ENCODE data around the gene TNNC2. TPM values are rescaled to one million over a fixed set of nuclear protein-coding genes. Genes with fewer than 3 reads are reported as not detected.

TNNC2 gene
- total RNA-seq, 1 donor from 2014 or later = not detected

DNA sequence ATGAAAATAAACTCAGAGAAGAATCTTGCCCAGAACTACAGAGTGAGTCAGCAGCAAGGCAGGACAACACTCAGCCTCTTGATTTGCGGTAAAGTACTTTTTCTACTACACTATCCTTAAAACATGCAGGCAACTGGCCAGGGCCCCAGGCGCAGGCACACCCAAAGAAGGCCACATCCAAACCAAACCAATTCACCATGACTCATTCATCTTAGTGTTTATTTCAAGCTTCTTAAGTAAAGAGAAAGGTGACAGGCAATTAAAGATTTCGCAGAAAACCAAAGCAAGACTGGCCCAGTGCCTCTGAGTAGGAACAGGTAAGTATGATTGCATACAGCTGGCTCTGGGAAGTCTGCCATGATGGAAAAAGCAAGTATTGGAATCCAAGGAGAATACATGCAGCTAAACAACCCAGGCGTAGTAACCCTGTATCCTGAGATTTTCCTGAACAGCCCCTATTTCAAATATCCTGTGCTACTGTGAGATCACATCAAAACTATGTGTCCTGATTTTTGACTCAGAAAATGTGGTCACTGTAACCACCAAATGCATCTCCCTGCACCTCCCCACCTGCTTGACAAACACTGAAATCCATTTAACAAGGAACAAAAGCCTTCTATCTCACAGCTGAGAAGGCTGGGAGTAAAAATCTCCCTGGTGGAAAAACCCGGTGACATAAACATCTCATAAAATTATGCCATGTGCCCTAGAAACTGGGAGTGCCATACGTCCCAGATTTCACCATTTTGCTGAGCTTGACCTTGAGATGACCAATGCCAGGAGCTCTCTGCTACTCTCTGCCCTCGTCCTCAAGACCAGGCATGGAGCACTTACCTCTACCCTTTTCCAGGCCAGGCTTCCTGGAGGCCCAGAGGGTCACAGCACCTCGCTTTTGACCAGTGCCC is 47.8 kb downstream of the TNNC2 start:
- Mint-ChIP-seq H3K4me3 (ENCODE audit: unreplicated experiment) (no peak overlapping the region), H3K4me1 (ENCODE audit: unreplicated experiment) (peaks cover 2% of the 10 kb centered on the region), H3K36me3 (ENCODE audit: low read depth, unreplicated experiment) (no peaks in the 10 kb centered on the region), H3K27ac (ENCODE audit: unreplicated experiment) (no peak overlapping the region), H3K27me3 (ENCODE audit: unreplicated experiment) (peaks cover 10% of the 10 kb centered on the region), H3K9me3 (ENCODE audit: unreplicated experiment) (no peaks in the 10 kb centered on the region)
- no peak for DNase-seq (ENCODE audit: low spot score)
- TF ChIP-seq, protein P1, sequence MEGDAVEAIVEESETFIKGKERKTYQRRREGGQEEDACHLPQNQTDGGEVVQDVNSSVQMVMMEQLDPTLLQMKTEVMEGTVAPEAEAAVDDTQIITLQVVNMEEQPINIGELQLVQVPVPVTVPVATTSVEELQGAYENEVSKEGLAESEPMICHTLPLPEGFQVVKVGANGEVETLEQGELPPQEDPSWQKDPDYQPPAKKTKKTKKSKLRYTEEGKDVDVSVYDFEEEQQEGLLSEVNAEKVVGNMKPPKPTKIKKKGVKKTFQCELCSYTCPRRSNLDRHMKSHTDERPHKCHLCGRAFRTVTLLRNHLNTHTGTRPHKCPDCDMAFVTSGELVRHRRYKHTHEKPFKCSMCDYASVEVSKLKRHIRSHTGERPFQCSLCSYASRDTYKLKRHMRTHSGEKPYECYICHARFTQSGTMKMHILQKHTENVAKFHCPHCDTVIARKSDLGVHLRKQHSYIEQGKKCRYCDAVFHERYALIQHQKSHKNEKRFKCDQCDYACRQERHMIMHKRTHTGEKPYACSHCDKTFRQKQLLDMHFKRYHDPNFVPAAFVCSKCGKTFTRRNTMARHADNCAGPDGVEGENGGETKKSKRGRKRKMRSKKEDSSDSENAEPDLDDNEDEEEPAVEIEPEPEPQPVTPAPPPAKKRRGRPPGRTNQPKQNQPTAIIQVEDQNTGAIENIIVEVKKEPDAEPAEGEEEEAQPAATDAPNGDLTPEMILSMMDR (IDR thresholded peaks at IDR 0.05; ENCODE audit: unreplicated experiment) = no peak

DNA sequence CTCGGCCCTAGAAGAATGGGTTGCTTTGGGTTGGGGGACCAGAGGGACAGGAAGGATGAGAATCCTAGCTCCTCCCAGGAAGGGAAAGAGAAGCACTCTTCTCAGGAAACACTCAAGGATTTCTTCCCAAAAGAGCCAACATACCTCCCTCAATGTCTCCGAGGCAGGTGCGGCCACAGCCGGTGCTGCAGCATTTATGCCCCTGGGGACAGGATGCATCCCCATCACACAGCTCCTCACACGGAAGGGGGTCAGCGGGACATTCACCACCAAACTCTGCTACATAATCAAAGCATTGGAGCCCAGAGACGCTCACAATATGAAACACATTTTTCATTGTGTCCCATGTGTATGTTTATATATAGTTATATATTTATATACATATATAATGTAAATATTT is 50.2 kb downstream of the TNNC2 start:
- H3K4me1 Mint-ChIP-seq (ENCODE audit: unreplicated experiment) = peaks cover 2% of the 10 kb centered on the region
- peaks cover 4% of the 10 kb centered on the region for H3K27me3 Mint-ChIP-seq (ENCODE audit: unreplicated experiment)
- H3K4me3 Mint-ChIP-seq (ENCODE audit: unreplicated experiment) = no peak overlapping the region
- no peak for DNase-seq (ENCODE audit: low spot score)
- TF ChIP-seq, protein P1 (IDR thresholded peaks at IDR 0.05; ENCODE audit: unreplicated experiment) = no peak
- H3K27ac Mint-ChIP-seq (ENCODE audit: unreplicated experiment) = no peak overlapping the region
- H3K9me3 Mint-ChIP-seq (ENCODE audit: unreplicated experiment) = no peaks in the 10 kb centered on the region
- H3K36me3 Mint-ChIP-seq (ENCODE audit: low read depth, unreplicated experiment) = no peaks in the 10 kb centered on the region

DNA sequence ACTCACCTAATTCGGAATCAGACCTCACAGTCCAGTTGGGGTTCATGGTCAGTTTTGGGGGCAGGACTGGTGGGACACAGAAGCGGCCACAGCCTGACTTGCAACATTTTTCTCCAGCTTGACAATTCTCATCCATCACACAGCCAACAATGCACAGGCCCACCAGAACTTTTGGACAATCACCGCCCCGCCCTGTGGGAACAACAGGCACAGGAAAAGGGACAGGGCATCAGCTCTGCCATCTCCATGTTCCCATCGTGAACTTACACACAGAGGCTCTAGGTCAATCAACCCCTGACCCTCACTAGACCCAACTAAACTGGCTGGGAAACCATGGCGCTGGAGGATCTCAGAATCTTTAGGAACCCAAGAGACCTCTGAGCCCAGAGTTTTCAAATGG is 51.7 kb downstream of the TNNC2 start:
- peaks cover 2% of the 10 kb centered on the region for H3K4me1 Mint-ChIP-seq (ENCODE audit: unreplicated experiment)
- TF ChIP-seq, protein P1 (IDR thresholded peaks at IDR 0.05; ENCODE audit: unreplicated experiment) = no peak
- H3K27ac Mint-ChIP-seq (ENCODE audit: unreplicated experiment) = no peak overlapping the region

DNA sequence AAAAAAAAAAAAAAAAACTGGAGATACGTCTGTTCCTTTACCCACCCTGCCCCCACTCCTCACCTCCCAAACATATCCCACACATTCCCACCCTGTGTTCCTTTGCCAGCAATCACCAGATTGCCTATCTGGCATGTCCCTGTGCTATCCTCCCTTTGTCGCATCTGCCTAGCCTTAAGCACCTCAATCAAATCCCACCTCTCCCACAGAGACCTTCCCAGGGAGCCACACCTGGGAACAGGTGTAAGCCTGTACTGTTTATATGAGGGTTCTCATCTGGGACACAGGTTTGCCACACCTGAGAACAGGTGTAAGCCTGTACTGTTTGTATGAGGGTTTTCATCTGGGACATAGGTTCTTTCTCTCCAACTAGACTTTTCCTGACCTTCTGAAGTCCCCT is 52.2 kb downstream of the TNNC2 start:
- TF ChIP-seq, protein P1 (IDR thresholded peaks at IDR 0.05; ENCODE audit: unreplicated experiment) = no peak
- peaks cover 2% of the 10 kb centered on the region for H3K27me3 Mint-ChIP-seq (ENCODE audit: unreplicated experiment)
- no peak overlapping the region for H3K27ac Mint-ChIP-seq (ENCODE audit: unreplicated experiment)
- no peak for DNase-seq (ENCODE audit: low spot score)
- H3K9me3 Mint-ChIP-seq (ENCODE audit: unreplicated experiment) = no peaks in the 10 kb centered on the region
- no peak overlapping the region for H3K4me3 Mint-ChIP-seq (ENCODE audit: unreplicated experiment)
- peaks cover 2% of the 10 kb centered on the region for H3K4me1 Mint-ChIP-seq (ENCODE audit: unreplicated experiment)
- no peaks in the 10 kb centered on the region for H3K36me3 Mint-ChIP-seq (ENCODE audit: low read depth, unreplicated experiment)

More for the DNA sequence above, 51.7 kb downstream of the TNNC2 start:
- no peak for DNase-seq (ENCODE audit: low spot score)
- Mint-ChIP-seq H3K9me3 (ENCODE audit: unreplicated experiment) (no peaks in the 10 kb centered on the region), H3K27me3 (ENCODE audit: unreplicated experiment) (peaks cover 2% of the 10 kb centered on the region), H3K36me3 (ENCODE audit: low read depth, unreplicated experiment) (no peaks in the 10 kb centered on the region), H3K4me3 (ENCODE audit: unreplicated experiment) (no peak overlapping the region)

Other genes with a start within 250 kb of the TNNC2 start
- not detected for gene WFDC8, start 248.0 kb downstream of the TNNC2 start, total RNA-seq (ENCODE audit: unreplicated experiment)
- gene WFDC10A, start 197.6 kb downstream of the TNNC2 start, total RNA-seq (ENCODE audit: unreplicated experiment) = not detected
- not detected for gene WFDC9, start 196.0 kb downstream of the TNNC2 start, total RNA-seq (ENCODE audit: unreplicated experiment)
- gene WFDC11, start 157.1 kb downstream of the TNNC2 start, total RNA-seq (ENCODE audit: unreplicated experiment) = not detected
- not detected for gene WFDC13, start 125.3 kb downstream of the TNNC2 start, total RNA-seq (ENCODE audit: unreplicated experiment)
- gene WFDC10B, start 122.3 kb downstream of the TNNC2 start, total RNA-seq (ENCODE audit: unreplicated experiment) = not detected
- gene SPINT4, start 105.0 kb downstream of the TNNC2 start, total RNA-seq (ENCODE audit: unreplicated experiment) = not detected
- not detected for gene WFDC3, start 35.4 kb downstream of the TNNC2 start, total RNA-seq (ENCODE audit: unreplicated experiment)
- 36.9 TPM for gene DNTTIP1, start 35.4 kb downstream of the TNNC2 start, total RNA-seq (ENCODE audit: unreplicated experiment)
- gene UBE2C, start 14.7 kb downstream of the TNNC2 start, total RNA-seq (ENCODE audit: unreplicated experiment) = 22.9 TPM
- gene SNX21, start 6.5 kb upstream of the TNNC2 start, total RNA-seq (ENCODE audit: unreplicated experiment) = 11.9 TPM
- 25.3 TPM for gene ACOT8, start 30.1 kb upstream of the TNNC2 start, total RNA-seq (ENCODE audit: unreplicated experiment)
- gene ZSWIM3, start 30.3 kb upstream of the TNNC2 start, total RNA-seq (ENCODE audit: unreplicated experiment) = 6.7 TPM
- gene ZSWIM1, start 53.9 kb upstream of the TNNC2 start, total RNA-seq (ENCODE audit: unreplicated experiment) = 12.6 TPM
- 0.62 TPM for gene SPATA25, start 60.3 kb upstream of the TNNC2 start, total RNA-seq (ENCODE audit: unreplicated experiment)
- 3.6 TPM for gene NEURL2, start 63.9 kb upstream of the TNNC2 start, total RNA-seq (ENCODE audit: unreplicated experiment)
- 62.7 TPM for gene CTSA, start 64.0 kb upstream of the TNNC2 start, total RNA-seq (ENCODE audit: unreplicated experiment)
- 41.3 TPM for gene PLTP, start 84.8 kb upstream of the TNNC2 start, total RNA-seq (ENCODE audit: unreplicated experiment)
- 34.8 TPM for gene PCIF1, start 107.4 kb upstream of the TNNC2 start, total RNA-seq (ENCODE audit: unreplicated experiment)
- gene ZNF335, start 144.9 kb upstream of the TNNC2 start, total RNA-seq (ENCODE audit: unreplicated experiment) = 22.9 TPM
- 9.7 TPM for gene MMP9, start 181.6 kb upstream of the TNNC2 start, total RNA-seq (ENCODE audit: unreplicated experiment)
- 8.8 TPM for gene SLC12A5, start 201.9 kb upstream of the TNNC2 start, total RNA-seq (ENCODE audit: unreplicated experiment)

Measured in endothelial cell (in vitro differentiated cells).